ENCODE data around the gene TRERF1. TPM values are rescaled to one million over a fixed set of nuclear protein-coding genes. Genes with fewer than 3 reads are reported as not detected.

Gene TRERF1
- total RNA-seq, 1 donor from 2014 or later, result 8.7 TPM

DNA sequence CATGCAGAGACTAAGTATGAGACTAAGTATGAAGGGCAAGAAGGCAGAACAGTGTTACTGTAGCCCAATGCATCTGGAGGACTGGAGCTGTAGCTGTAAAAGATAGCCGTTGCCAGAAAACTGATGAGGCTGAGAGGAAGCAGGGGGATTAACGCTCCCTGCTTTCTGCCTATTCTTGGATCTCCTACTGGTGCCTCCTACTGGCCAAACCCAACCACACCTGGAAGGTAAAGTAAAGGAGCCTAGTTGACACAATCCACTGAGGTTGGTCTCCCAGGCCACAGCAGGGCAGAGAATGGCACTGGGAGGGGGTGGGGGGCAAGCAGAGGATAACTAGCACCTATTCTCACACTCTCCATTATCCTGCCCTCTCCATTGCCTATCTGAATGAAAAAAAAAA lies 129.1 kb downstream of the TRERF1 start:
- Mint-ChIP-seq H3K27ac (ENCODE audit: unreplicated experiment) (no peak overlapping the region), H3K36me3 (ENCODE audit: low read depth, unreplicated experiment) (peaks cover 3% of the 10 kb centered on the region), H3K4me3 (ENCODE audit: unreplicated experiment) (no peak overlapping the region), H3K27me3 (ENCODE audit: unreplicated experiment) (no peaks in the 10 kb centered on the region), H3K4me1 (ENCODE audit: unreplicated experiment) (no peaks in the 10 kb centered on the region), H3K9me3 (ENCODE audit: unreplicated experiment) (no peaks in the 10 kb centered on the region)
- TF ChIP-seq CTCF (IDR thresholded peaks at IDR 0.05; ENCODE audit: unreplicated experiment), result no peak
- DNase-seq (ENCODE audit: low spot score), result no peak

GRCh38 chr6:42321976-42322375 lies 129.8 kb downstream of the TRERF1 start:
- H3K9me3 Mint-ChIP-seq (ENCODE audit: unreplicated experiment), result no peaks in the 10 kb centered on the region
- TF ChIP-seq CTCF (IDR thresholded peaks at IDR 0.05; ENCODE audit: unreplicated experiment), result no peak
- H3K4me1 Mint-ChIP-seq (ENCODE audit: unreplicated experiment), result peaks cover 1% of the 10 kb centered on the region

GRCh38 chr6:42320762-42321161 lies 131.0 kb downstream of the TRERF1 start:
- no peak overlapping the region for H3K27ac Mint-ChIP-seq (ENCODE audit: unreplicated experiment)
- no peak for DNase-seq (ENCODE audit: low spot score)
- no peak overlapping the region for H3K4me3 Mint-ChIP-seq (ENCODE audit: unreplicated experiment)
- H3K36me3 Mint-ChIP-seq (ENCODE audit: low read depth, unreplicated experiment), result peaks cover 2% of the 10 kb centered on the region
- H3K27me3 Mint-ChIP-seq (ENCODE audit: unreplicated experiment), result no peaks in the 10 kb centered on the region
- TF ChIP-seq CTCF (IDR thresholded peaks at IDR 0.05; ENCODE audit: unreplicated experiment), result no peak
- H3K4me1 Mint-ChIP-seq (ENCODE audit: unreplicated experiment), result peaks cover 6% of the 10 kb centered on the region
- H3K9me3 Mint-ChIP-seq (ENCODE audit: unreplicated experiment), result no peaks in the 10 kb centered on the region

More at GRCh38 chr6:42321976-42322375, 129.8 kb downstream of the TRERF1 start:
- Mint-ChIP-seq H3K4me3 (ENCODE audit: unreplicated experiment) (no peak overlapping the region), H3K36me3 (ENCODE audit: low read depth, unreplicated experiment) (peaks cover 3% of the 10 kb centered on the region), H3K27ac (ENCODE audit: unreplicated experiment) (no peak overlapping the region), H3K27me3 (ENCODE audit: unreplicated experiment) (no peaks in the 10 kb centered on the region)
- no peak for DNase-seq (ENCODE audit: low spot score)

DNA sequence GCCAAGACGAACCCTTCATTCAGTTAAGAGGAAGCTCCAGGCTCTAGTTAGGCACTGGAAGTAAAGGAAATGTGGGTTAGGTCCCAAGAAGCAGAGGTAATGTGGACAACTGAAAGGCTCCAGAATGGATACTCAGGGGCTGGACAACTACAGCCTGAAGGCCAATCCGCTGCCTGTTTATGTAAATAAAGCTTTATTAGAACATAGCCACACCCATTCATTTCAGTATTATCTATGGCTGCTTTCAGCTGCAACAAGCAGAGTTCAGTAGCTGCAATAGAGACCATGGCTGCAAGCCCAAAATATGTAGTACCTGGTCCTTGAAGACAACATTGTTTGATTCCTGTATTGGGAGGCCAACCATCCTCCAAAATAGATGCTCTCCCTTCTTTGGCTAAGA lies 133.2 kb downstream of the TRERF1 start:
- TF ChIP-seq CTCF (IDR thresholded peaks at IDR 0.05; ENCODE audit: unreplicated experiment), result no peak
- no peak for DNase-seq (ENCODE audit: low spot score)
- Mint-ChIP-seq H3K27ac (ENCODE audit: unreplicated experiment) (no peak overlapping the region), H3K4me1 (ENCODE audit: unreplicated experiment) (peaks cover 18% of the 10 kb centered on the region), H3K36me3 (ENCODE audit: low read depth, unreplicated experiment) (peaks cover 4% of the 10 kb centered on the region), H3K4me3 (ENCODE audit: unreplicated experiment) (no peak overlapping the region), H3K27me3 (ENCODE audit: unreplicated experiment) (peaks cover 5% of the 10 kb centered on the region), H3K9me3 (ENCODE audit: unreplicated experiment) (no peaks in the 10 kb centered on the region)

DNA sequence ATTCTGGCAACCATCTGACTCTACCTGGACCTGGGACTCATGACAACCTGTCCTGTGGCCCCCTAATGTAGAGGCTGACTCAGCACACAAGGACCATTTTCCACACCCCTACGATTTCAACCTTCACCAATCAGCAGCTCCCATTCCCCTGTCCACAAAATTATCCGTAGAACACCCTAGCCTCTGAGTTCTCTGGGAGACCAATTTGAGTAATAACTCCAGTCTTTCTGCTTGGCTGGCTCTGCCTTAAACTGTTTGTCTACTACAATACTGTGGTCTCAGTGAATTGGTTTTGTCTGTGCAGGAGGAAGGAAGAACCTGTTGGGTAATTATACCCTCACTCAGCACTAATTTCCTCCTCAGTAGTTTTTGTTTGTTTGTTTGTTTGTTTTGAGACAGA lies 134.7 kb downstream of the TRERF1 start:
- Mint-ChIP-seq H3K4me3 (ENCODE audit: unreplicated experiment) (no peak overlapping the region), H3K27ac (ENCODE audit: unreplicated experiment) (no peak overlapping the region), H3K9me3 (ENCODE audit: unreplicated experiment) (no peaks in the 10 kb centered on the region), H3K36me3 (ENCODE audit: low read depth, unreplicated experiment) (peaks cover 5% of the 10 kb centered on the region), H3K27me3 (ENCODE audit: unreplicated experiment) (peaks cover 5% of the 10 kb centered on the region), H3K4me1 (ENCODE audit: unreplicated experiment) (peaks cover 25% of the 10 kb centered on the region)
- no peak for TF ChIP-seq CTCF (IDR thresholded peaks at IDR 0.05; ENCODE audit: unreplicated experiment)
- no peak for DNase-seq (ENCODE audit: low spot score)
